H1 (cell line): Measurements from ENCODE around the gene ARSA. TPM values are rescaled to one million over a fixed set of nuclear protein-coding genes. Genes with fewer than 3 reads are reported as not detected.
A peak's percentile ranks its signal among the peaks of the same experiment; 100 is the strongest.

ENCODE experiments used
- ASH2L ChIP-seq: fragments of 200-600, 300-600 bp; sonication (generic); IDR thresholded peaks from one replicate; pipeline ENCODE4 v1.7.1; 2017; ENCODE audit warnings: low read length
- ATF3 ChIP-seq: IDR thresholded peaks from 2 replicates; pipeline ENCODE4 v1.6.1; 2011; ENCODE audit warnings: low read depth, mild to moderate bottlenecking, low read length; ENCODE audit not compliant: insufficient read depth
- BACH1 ChIP-seq: IDR thresholded peaks from 2 replicates; pipeline ENCODE4 v1.6.1; 2012; ENCODE audit warnings: low read length, improper control_type of control experiment
- BRCA1 ChIP-seq: IDR thresholded peaks from 2 replicates; pipeline ENCODE4 v1.6.1; 2012; ENCODE audit warnings: low read depth, low read length, improper control_type of control experiment
- CBX8 ChIP-seq: fragments of 300-800, 300-1000 bp; sonication (generic); IDR thresholded peaks from 2 replicates; pipeline ENCODE4 v1.7.1; 2016; ENCODE audit warnings: low read depth, low read length, borderline replicate concordance
- CTCF ChIP-seq, 3 experiments: IDR thresholded peaks; 1 replicate in 2 of 3; 2 replicates in 1 of 3; pipeline versions ENCODE4 v1.5.1 to v1.6.1; 2011; ENCODE audit warnings: low read length in 3 of 3, mild to moderate bottlenecking in 3 of 3, inconsistent platforms in 2 of 3, low read depth in 1 of 3, moderate library complexity in 1 of 3; ENCODE audit not compliant: insufficient read depth in 1 of 3; ENCODE audit errors: control extremely low read depth in 1 of 3
- E2F6 ChIP-seq: IDR thresholded peaks from 2 replicates; pipeline ENCODE4 v1.6.1; 2012; ENCODE audit warnings: inconsistent platforms
- EP300 ChIP-seq, 2 experiments: IDR thresholded peaks; 1 replicate in 1 of 2; 2 replicates in 1 of 2; pipeline ENCODE4 v1.6.1; 2011 to 2012; ENCODE audit warnings: low read depth in 2 of 2, low read length in 2 of 2, mild to moderate bottlenecking in 2 of 2, borderline replicate concordance in 1 of 2, inconsistent platforms in 1 of 2, moderate library complexity in 1 of 2
- GTF2F1 ChIP-seq: IDR thresholded peaks from 2 replicates; pipeline ENCODE4 v1.6.1; 2012; ENCODE audit warnings: low read depth, low read length, improper control_type of control experiment, borderline replicate concordance
- KDM4A ChIP-seq: IDR thresholded peaks from one replicate; pipeline ENCODE4 v1.7.1; 2012; ENCODE audit warnings: low read depth, mild to moderate bottlenecking, moderate library complexity, low read length, inconsistent platforms; ENCODE audit not compliant: severe bottlenecking
- MAX ChIP-seq: IDR thresholded peaks from 2 replicates; pipeline ENCODE4 v1.6.1; 2012; ENCODE audit warnings: inconsistent platforms
- POLR2AphosphoS5 ChIP-seq: IDR thresholded peaks from 2 replicates; pipeline ENCODE4 v1.6.1; 2011; ENCODE audit warnings: low read depth, low read length
- RXRA ChIP-seq: IDR thresholded peaks from 2 replicates; pipeline ENCODE4 v1.6.1; 2011; ENCODE audit warnings: low read depth, mild to moderate bottlenecking, low read length, moderate library complexity; ENCODE audit not compliant: insufficient read depth
- SRF ChIP-seq: IDR thresholded peaks from 2 replicates; pipeline ENCODE4 v1.6.1; 2011; ENCODE audit warnings: mild to moderate bottlenecking, low read depth, low read length, moderate library complexity
- SUZ12 ChIP-seq: fragments of 200-600 bp; sonication (generic); IDR thresholded peaks from 2 replicates; pipeline ENCODE4 v1.6.1; 2012; ENCODE audit warnings: mild to moderate bottlenecking, inconsistent platforms, low read length, moderate library complexity, mixed read lengths
- TAF1 ChIP-seq: IDR thresholded peaks from 2 replicates; pipeline ENCODE4 v1.6.1; 2011; ENCODE audit warnings: mild to moderate bottlenecking, low read depth, low read length
- TAF7 ChIP-seq: optimal IDR thresholded peaks from 2 replicates; pipeline ENCODE3; 2011; ENCODE audit warnings: low read depth, mild to moderate bottlenecking, inconsistent platforms, low read length, moderate library complexity, borderline replicate concordance
- YY1 ChIP-seq: IDR thresholded peaks from 2 replicates; pipeline ENCODE4 v1.6.1; 2011; ENCODE audit warnings: low read depth, mild to moderate bottlenecking, low read length
- polyA plus RNA-seq, 7 experiments: library from polyadenylated mRNA; depleted of rRNA in 3 of 7; stranded (reverse) in 5 of 7; unstranded in 2 of 7; fragments of >200 nt in 5 of 7; fragments of 200-250 nt in 2 of 7; gene quantifications; 1 replicate in 5 of 7; 2 replicates in 1 of 7; 4 replicates in 1 of 7; pipeline versions ENCODE4 v1.2.1 to v1.2.3, GENCODE V29; 2011 to 2013; ENCODE audit warnings: missing spikeins in 2 of 7, mixed read lengths in 2 of 7
- total RNA-seq: library from RNA; stranded (reverse); fragmentation: NEBNext Ultra II Directional; extraction: Animal tissue kit (Norgen Biotek cat#: 25700); gene quantifications from 2 replicates; pipeline ENCODE4 v1.2.1, GENCODE V29; 2021

ARSA gene
- total and polyA plus RNA-seq, 2 of the 8 experiments (the other 6 are each of a cell fraction or from before 2014, with no cell fraction given) = 9.8 to 10.1 TPM

- TF ChIP-seq TAF1 = peak; percentile 68
- peak; percentile 27 for TF ChIP-seq TAF7
- no peak for TF ChIP-seq POLR2AphosphoS5
- TF ChIP-seq ATF3 = no peak
- peak; percentile 15 for TF ChIP-seq ASH2L
- no peak for TF ChIP-seq SRF
- TF ChIP-seq GTF2F1 = no peak
- peak; percentile 91 for TF ChIP-seq KDM4A
- peak; percentile 89 for TF ChIP-seq MAX
- 0 out of 2 replicates have a peak, but pooled peaks have one; percentile 29 for TF ChIP-seq SUZ12
- no peak for TF ChIP-seq RXRA
- TF ChIP-seq E2F6 = peak; percentile 90
- peak; percentile 29 to 54 (median 41) for TF ChIP-seq CTCF (IDR thresholded peaks at IDR 0.05; ENCODE audit: control extremely low read depth in 1 of 3, insufficient read depth in 1 of 3, low read depth in 1 of 3, low read length in 3 of 3)
- no peak for TF ChIP-seq EP300 (IDR thresholded peaks at IDR 0.05; ENCODE audit: borderline replicate concordance in 1 of 2, low read depth in 2 of 2, low read length in 2 of 2)
- TF ChIP-seq YY1 = no peak
- TF ChIP-seq BACH1 = no peak
- TF ChIP-seq BRCA1 = no peak
- no peak for TF ChIP-seq CBX8
Observed at GRCh38 chr22:50627642-50628542, at the start of gene ARSA (continued).
